IMR-90 (cell line): Measurements from ENCODE around the gene CHCHD1. TPM values are rescaled to one million over a fixed set of nuclear protein-coding genes. Genes with fewer than 3 reads are reported as not detected.

ENCODE experiments used
- ATAC-seq: fragments of 200-7000 bp; cut with Tn5 transposase; 2 replicates; pipeline ENCODE4 v1.9.1; 2020; ENCODE audit warnings: low read depth, mild to moderate bottlenecking, moderate library complexity
- BruUV-seq: library from RNA; stranded (reverse); fragments of 400-500 nt; replicated peaks from 2 replicates; lab custom pipeline; 2021; lab: Mats Ljungman, UMichigan
- CTCF ChIA-PET: fragments of 300-600 bp; formaldehyde crosslinking; extraction: SDS; loops from one replicate; lab custom pipeline; 2021; ENCODE audit warnings: antibody characterized with exemption; lab: Yijun Ruan, JAX
- POLR2A ChIA-PET: fragments of 300-600 bp; sonication (Branson Sonifier 250); formaldehyde crosslinking; loops from one replicate; lab custom pipeline; 2022; ENCODE audit warnings: antibody characterized with exemption; ENCODE audit not compliant: unreplicated experiment; lab: Charles Lee
- DNase-seq: peaks from one replicate; pipeline ENCODE4 v3.0.0; 2013
- H2AFZ ChIP-seq: replicated peaks from 2 replicates; pipeline ENCODE3; 2013; ENCODE audit warnings: low read length, mild to moderate bottlenecking; ENCODE audit not compliant: poor library complexity
- H2AK5ac ChIP-seq: 2 replicates; pipeline ENCODE4 v1.6.1; 2013; ENCODE audit warnings: low read depth, low read length, inconsistent platforms
- H2AK9ac ChIP-seq: replicated peaks from 2 replicates; pipeline ENCODE3; 2013; ENCODE audit warnings: mild to moderate bottlenecking, low read depth, low read length, moderate library complexity; ENCODE audit not compliant: poor library complexity
- H2BK120ac ChIP-seq: 2 replicates; pipeline ENCODE4 v1.6.1; 2013; ENCODE audit warnings: low read depth, low read length, inconsistent platforms
- H2BK15ac ChIP-seq: 3 replicates; pipeline ENCODE4 v1.6.1; 2013; ENCODE audit warnings: low read depth, low read length, inconsistent platforms
- H2BK20ac ChIP-seq: 2 replicates; pipeline ENCODE4 v1.6.1; 2013; ENCODE audit warnings: low read depth, mild to moderate bottlenecking, inconsistent platforms, low read length, moderate library complexity
- H2BK5ac ChIP-seq: 2 replicates; pipeline ENCODE4 v1.6.1; 2013; ENCODE audit warnings: mild to moderate bottlenecking, low read depth, low read length, inconsistent platforms; ENCODE audit not compliant: poor library complexity, severe bottlenecking
- H3K14ac ChIP-seq: replicated peaks from 2 replicates; pipeline ENCODE4 v1.6.1; 2013; ENCODE audit warnings: low read depth, low read length, inconsistent platforms
- H3K18ac ChIP-seq: 2 replicates; pipeline ENCODE4 v1.6.1; 2013; ENCODE audit warnings: low read depth, low read length, control low read depth
- H3K23ac ChIP-seq: 2 replicates; pipeline ENCODE4 v1.6.1; 2013; ENCODE audit warnings: low read depth, low read length, inconsistent platforms
- H3K27ac ChIP-seq: 2 replicates; pipeline ENCODE4 v1.5.1; 2013; ENCODE audit warnings: mild to moderate bottlenecking, control low read depth, low read length; ENCODE audit not compliant: insufficient read depth
- H3K27me3 ChIP-seq: 2 replicates; pipeline ENCODE4 v1.6.1; 2013; ENCODE audit warnings: low read length; ENCODE audit not compliant: control insufficient read depth, insufficient read depth
- H3K36me3 ChIP-seq: 2 replicates; pipeline ENCODE4 v1.6.1; 2013; ENCODE audit warnings: low read length, mixed read lengths; ENCODE audit not compliant: control insufficient read depth, insufficient read depth
- H3K4ac ChIP-seq: 2 replicates; pipeline ENCODE4 v1.6.1; 2013; ENCODE audit warnings: low read depth, low read length, inconsistent platforms
- H3K4me1 ChIP-seq: 2 replicates; pipeline ENCODE4 v1.6.1; 2013; ENCODE audit warnings: low read length, mixed read lengths; ENCODE audit not compliant: control insufficient read depth, insufficient read depth
- H3K4me2 ChIP-seq: 2 replicates; pipeline ENCODE4 v1.6.1; 2013; ENCODE audit warnings: low read depth, mild to moderate bottlenecking, control low read depth, low read length, moderate library complexity
- H3K4me3 ChIP-seq: 2 replicates; pipeline ENCODE4 v1.5.1; 2013; ENCODE audit warnings: low read depth, mild to moderate bottlenecking, control low read depth, low read length, moderate library complexity; ENCODE audit not compliant: insufficient read depth
- H3K56ac ChIP-seq: 2 replicates; pipeline ENCODE4 v1.6.1; 2013; ENCODE audit warnings: low read length, inconsistent platforms; ENCODE audit not compliant: insufficient read depth; ENCODE audit errors: extremely low read depth
- H3K79me1 ChIP-seq, 2 experiments: 2 replicates each; pipeline ENCODE4 v1.6.1; 2013; ENCODE audit warnings: low read length in 2 of 2, inconsistent platforms in 1 of 2, low read depth in 1 of 2
- H3K9ac ChIP-seq: 2 replicates; pipeline ENCODE4 v1.6.1; 2013; ENCODE audit warnings: low read depth, low read length, control low read depth
- H3K9me1 ChIP-seq: 2 replicates; pipeline ENCODE4 v1.6.1; 2013; ENCODE audit warnings: low read length, inconsistent platforms; ENCODE audit not compliant: insufficient read depth
- H3K9me3 ChIP-seq: 2 replicates; pipeline ENCODE4 v1.6.1; 2013; ENCODE audit warnings: low read length; ENCODE audit not compliant: control insufficient read depth, insufficient read depth
- H4K20me1 ChIP-seq: 2 replicates; pipeline ENCODE4 v1.6.1; 2013; ENCODE audit warnings: low read length, inconsistent platforms; ENCODE audit not compliant: insufficient read depth
- H4K5ac ChIP-seq: 2 replicates; pipeline ENCODE4 v1.6.1; 2013; ENCODE audit warnings: mild to moderate bottlenecking, low read depth, low read length, control low read depth
- H4K8ac ChIP-seq, 2 experiments: 2 replicates each; pipeline ENCODE4 v1.6.1; 2013; ENCODE audit warnings: low read depth in 2 of 2, low read length in 2 of 2, control low read depth in 1 of 2, inconsistent platforms in 1 of 2
- H4K91ac ChIP-seq: 2 replicates; pipeline ENCODE4 v1.6.1; 2013; ENCODE audit warnings: low read depth, low read length, inconsistent platforms; ENCODE audit not compliant: insufficient read depth
- BHLHE40 ChIP-seq: fragments of 150-350 bp; IDR thresholded peaks from 2 replicates; pipeline ENCODE4 v1.6.1; 2016; ENCODE audit warnings: mild to moderate bottlenecking, low read depth, low read length
- CTCF ChIP-seq: conservative IDR thresholded peaks from 2 replicates; pipeline ENCODE4 v1.5.1; 2012; ENCODE audit warnings: mild to moderate bottlenecking, low read depth, low read length, improper control_type of control experiment
- FOS ChIP-seq: fragments of 150-350 bp; IDR thresholded peaks from 2 replicates; pipeline ENCODE4 v1.6.1; 2016; ENCODE audit warnings: low read depth, low read length
- MXI1 ChIP-seq: IDR thresholded peaks from 2 replicates; pipeline ENCODE4 v1.6.1; 2012; ENCODE audit warnings: low read depth, mild to moderate bottlenecking, low read length, moderate library complexity, borderline replicate concordance
- NFE2L2 ChIP-seq: fragments of 150-350 bp; IDR thresholded peaks from 2 replicates; pipeline ENCODE4 v1.6.1; 2016; ENCODE audit warnings: low read depth, mild to moderate bottlenecking, low read length
- RAD21 ChIP-seq: IDR thresholded peaks from 2 replicates; pipeline ENCODE4 v1.6.1; 2012; ENCODE audit warnings: low read length, improper control_type of control experiment
- RFX5 ChIP-seq: IDR thresholded peaks from 2 replicates; pipeline ENCODE4 v1.8.0; 2012; ENCODE audit warnings: low read depth, mild to moderate bottlenecking, low read length, moderate library complexity
- SMC3 ChIP-seq: fragments of 150-350 bp; IDR thresholded peaks from 2 replicates; pipeline ENCODE4 v1.6.1; 2016; ENCODE audit warnings: low read depth, mild to moderate bottlenecking, antibody characterized with exemption, low read length, moderate library complexity
- USF2 ChIP-seq: fragments of 150-350 bp; IDR thresholded peaks from 2 replicates; pipeline ENCODE4 v1.6.1; 2017; ENCODE audit warnings: mild to moderate bottlenecking, antibody characterized with exemption, low read length, low read depth
- WGBS, 2 experiments: methylation state at CpG; one replicate each; pipeline versions ENCODE4 v1.1.5 to v1.1.7; 2013; ENCODE audit warnings: missing lambda C conversion rate in 2 of 2; ENCODE audit not compliant: insufficient read length in 1 of 2; ENCODE audit errors: extremely low coverage in 2 of 2; 5-methylcytosine and 5-hydroxymethylcytosine counted together
- dilution Hi-C: fragments of 300-500 bp; cut with HindIII; formaldehyde crosslinking; loops from one replicate; pipeline ENCODE4 v1.14.3; 2018; ENCODE audit warnings: low sequenced_read_pairs; ENCODE audit not compliant: unreplicated experiment
- in situ Hi-C: fragments of 300-500 bp; cut with MboI; formaldehyde crosslinking; loops from 3 replicates; pipeline ENCODE4 v1.14.3; 2019; ENCODE audit warnings: low sequenced_read_pairs, inconsistent platforms, mixed read lengths
- intact Hi-C: fragments of 100-400 bp; cut with micrococcal nuclease; formaldehyde crosslinking; loops from 2 replicates; pipeline ENCODE4 v1.10.0; 2022
- polyA plus RNA-seq, 3 experiments: library from polyadenylated mRNA; depleted of rRNA; stranded (reverse); fragments of >200 nt; gene quantifications; 2 replicates each; pipeline ENCODE4 v1.2.3, GENCODE V29; 2012; ENCODE audit warnings: low replicate concordance in 1 of 3
- total RNA-seq: library from RNA; depleted of rRNA; stranded (reverse); fragments of >200 nt; gene quantifications from 2 replicates; pipeline ENCODE4 v1.2.3, GENCODE V29; 2012

Gene CHCHD1
- total and polyA plus RNA-seq, 2 of the 4 experiments (the other 2 are of a cell fraction) = 11.5 to 21.0 TPM

GRCh38 chr10:73819513-73820093, 37.8 kb downstream of the CHCHD1 start:
- Histone ChIP-seq H4K8ac (no peak overlapping the region), H3K36me3 (peaks cover 25% of the 10 kb centered on the region), H3K9me3 (no peaks in the 10 kb centered on the region), H2AK9ac (peak overlapping the region; percentile 55), H2BK5ac (no peak overlapping the region), H3K9ac (no peak overlapping the region), H3K23ac (no peak overlapping the region), H4K5ac (no peak overlapping the region), H3K4ac (no peak overlapping the region), H2BK15ac (no peak overlapping the region), H4K20me1 (no peaks in the 10 kb centered on the region), H2BK120ac (no peak overlapping the region; the same call in 1 of the 2 replicates), H3K79me1 (peaks cover 0 to 9% of the 10 kb centered on the region in 2 experiments; a peak in 1 of 4 replicates), H2AFZ (peak overlapping the region; percentile 23), H3K27me3 (no peaks in the 10 kb centered on the region), H3K18ac (no peak overlapping the region), H2BK20ac (no peak overlapping the region), H3K4me3 (no peak overlapping the region), H3K27ac (no peak overlapping the region), H3K9me1 (peaks cover 10% of the 10 kb centered on the region; the same call in 1 of the 2 replicates), H3K4me2 (no peak overlapping the region), H4K91ac (no peak overlapping the region), H3K14ac (no peak overlapping the region), H3K56ac (no peak overlapping the region), H3K4me1 (peaks cover 10% of the 10 kb centered on the region), H2AK5ac (0 out of 2 replicates have a peak overlapping the region, but pooled peaks have one; percentile 37)
- dilution Hi-C loops = no loop called here
- CTCF ChIA-PET = no interaction called here
- no TSS peak for BruUV-seq
- 86% methylated on average over 10 of the region's 20 CpGs; no CpG with 5 or more reads in 1 of the 2 experiments for WGBS, 2 experiments
- DNase-seq (peak; percentile 23), ATAC-seq (no peak; the same call in 1 of the 2 replicates)
- in situ Hi-C loops = no loop called here
- TF ChIP-seq MXI1 (no peak), USF2 (no peak), SMC3 (no peak), FOS (no peak), NFE2L2 (no peak), RFX5 (no peak), BHLHE40 (no peak), RAD21 (no peak), CTCF (0 out of 2 replicates have a peak, but pooled peaks have one; percentile 8)
- intact Hi-C loops = no loop called here
- POLR2A ChIA-PET = no interaction called here
